GM21526 (cell line): Measurements from ENCODE around the gene COL4A2.

Experiments used
- ATAC-seq: cut with Tn5 transposase; IDR thresholded peaks from one replicate; pipeline ENCODE4 v1.9.1; 2021; ENCODE audit warnings: moderate library complexity; ENCODE audit not compliant: unreplicated experiment, low FRiP score

Gene COL4A2

GRCh38 chr13:110271313-110271712, 35.8 kb upstream of the COL4A2 start:
- no peak for ATAC-seq

DNA sequence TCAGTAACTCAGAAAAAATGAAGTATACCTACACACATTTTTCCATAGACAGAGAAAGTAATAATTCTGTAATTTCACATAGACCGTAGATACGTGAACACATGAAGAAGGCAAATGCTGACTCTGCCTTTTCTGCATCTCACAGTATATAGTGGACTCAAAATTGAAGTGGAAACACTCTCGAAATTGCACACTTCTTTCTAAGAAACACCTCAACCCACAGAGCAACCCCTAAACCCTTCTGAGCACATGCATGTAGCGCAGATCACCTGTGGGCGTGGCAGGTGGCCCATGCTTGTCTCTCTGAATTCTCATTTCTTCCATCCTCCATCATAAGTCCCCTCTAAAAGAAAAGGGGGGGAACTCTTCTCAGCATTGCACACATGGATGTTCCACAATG, 34.9 kb upstream of the COL4A2 start:
- no peak for ATAC-seq

DNA sequence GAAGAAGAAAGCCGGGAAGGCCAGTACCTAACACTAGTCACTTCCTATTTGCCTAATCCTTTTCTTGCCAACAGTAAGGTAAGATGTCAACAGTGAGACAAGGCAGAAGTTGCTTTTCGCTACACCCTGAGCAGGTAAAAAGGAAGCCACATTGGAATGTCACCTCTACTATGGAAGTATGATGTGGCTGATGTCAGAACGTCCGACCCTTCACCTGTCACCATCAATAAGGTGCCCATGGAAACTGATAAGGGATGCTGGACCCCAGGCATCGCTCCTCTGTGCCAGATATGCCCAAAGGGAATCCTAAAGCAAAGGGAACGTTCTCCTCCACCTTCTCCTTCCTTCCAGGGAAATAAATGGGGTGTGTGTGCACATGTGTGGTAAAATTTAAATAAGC, 34.4 kb upstream of the COL4A2 start:
- ATAC-seq, result no peak

- ATAC-seq, result no peak
These were observed 33.8 kb upstream of the COL4A2 start for GRCh38 chr13:110273254-110273653.

DNA sequence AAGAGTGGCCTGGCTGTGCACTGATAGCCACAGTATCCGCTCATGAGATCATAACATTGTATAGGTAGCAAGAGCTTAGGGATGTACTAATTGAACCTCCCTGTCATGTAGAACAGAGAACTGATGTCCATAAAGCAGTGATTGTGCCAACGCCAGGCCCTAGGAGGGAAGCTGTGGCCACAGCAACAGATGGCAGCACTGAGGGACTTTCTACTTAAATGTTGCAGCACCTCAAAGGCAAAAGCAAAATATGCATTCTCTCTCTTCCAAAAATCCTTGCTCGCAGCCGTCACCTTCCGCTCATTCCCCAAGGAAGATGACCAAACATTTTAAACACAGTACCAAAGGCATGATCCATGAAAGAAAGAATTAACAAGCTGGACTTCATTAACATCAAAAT, 32.4 kb upstream of the COL4A2 start:
- ATAC-seq, result no peak

DNA sequence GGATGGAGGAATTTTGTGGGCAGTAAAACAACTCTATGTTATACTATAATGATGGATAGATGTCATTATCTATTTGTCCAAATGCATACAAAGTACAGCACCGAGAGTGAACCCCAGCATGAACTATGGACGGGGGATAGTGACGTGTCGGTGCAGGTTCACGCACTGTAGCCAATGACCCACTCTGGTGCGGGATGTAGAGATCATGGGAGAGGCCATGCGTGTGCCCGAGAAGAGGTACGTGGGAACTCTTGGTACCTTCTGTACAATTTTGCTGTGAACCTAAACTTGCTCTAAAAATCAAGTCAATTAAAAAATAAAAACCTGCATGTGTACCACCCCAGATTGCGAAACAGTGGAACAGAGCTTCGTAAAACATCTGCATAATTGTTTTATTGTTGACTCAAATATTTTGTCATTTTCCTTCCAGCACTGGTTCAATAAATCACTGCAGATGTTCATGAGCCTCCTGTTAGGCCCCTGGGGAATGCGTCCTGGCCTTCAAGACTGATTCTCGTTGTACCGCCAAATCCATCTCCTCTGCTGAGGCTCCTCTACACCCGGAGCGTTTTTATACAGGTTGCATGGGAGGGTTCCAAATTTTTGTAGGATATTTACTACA, 31.0 kb upstream of the COL4A2 start:
- ATAC-seq, result no peak

DNA sequence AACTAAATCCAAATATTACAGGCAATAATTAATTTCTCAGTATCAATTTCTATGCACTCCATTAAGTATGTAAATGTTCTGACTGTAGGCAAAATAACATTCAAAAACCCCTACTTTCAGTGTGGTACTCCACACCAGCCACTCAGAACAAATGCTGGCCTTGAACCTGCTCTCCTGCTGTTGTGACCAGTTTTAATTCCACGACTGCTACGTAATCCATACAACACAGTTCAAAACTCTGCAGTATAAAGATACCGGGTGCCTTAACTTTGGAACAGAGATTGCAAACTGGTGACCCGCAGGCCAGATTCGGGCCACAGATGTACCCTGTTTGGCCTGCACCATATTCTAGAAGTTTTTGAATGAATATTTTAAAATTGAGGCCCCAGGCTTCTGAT, 30.5 kb upstream of the COL4A2 start:
- no peak for ATAC-seq

DNA sequence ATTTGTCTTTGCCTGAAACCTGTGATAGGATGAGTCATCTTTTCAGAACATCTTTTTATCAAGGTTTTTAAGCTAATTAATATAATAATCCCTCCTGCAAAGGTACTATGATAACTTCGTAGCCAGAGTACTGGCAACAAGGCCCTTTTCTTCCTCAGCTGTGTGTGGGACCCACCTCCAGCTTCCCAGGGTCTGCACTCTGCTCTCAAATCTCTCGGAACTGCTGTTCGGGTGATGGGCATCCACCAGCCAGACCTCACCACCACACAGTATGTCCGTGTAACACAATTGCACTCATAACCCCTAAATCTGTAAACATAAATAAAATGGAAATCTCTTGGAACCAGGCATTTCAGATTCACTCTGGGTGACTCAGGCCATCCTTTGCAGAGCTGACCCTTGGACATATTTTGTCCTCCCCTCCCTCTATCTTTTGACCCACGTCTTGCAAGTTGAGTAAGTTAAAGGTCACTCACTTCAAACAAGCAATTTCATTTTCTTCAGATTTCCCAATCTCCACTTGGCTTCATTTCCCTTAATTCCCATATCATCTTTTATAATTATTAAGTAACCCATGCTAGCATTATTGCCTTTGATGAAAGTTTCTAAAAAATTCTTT, 29.6 kb upstream of the COL4A2 start:
- ATAC-seq, result no peak

GRCh38 chr13:110278859-110279258, 28.2 kb upstream of the COL4A2 start:
- ATAC-seq, result no peak

- ATAC-seq, result no peak
These were observed 27.4 kb upstream of the COL4A2 start for GRCh38 chr13:110279684-110280083.

DNA sequence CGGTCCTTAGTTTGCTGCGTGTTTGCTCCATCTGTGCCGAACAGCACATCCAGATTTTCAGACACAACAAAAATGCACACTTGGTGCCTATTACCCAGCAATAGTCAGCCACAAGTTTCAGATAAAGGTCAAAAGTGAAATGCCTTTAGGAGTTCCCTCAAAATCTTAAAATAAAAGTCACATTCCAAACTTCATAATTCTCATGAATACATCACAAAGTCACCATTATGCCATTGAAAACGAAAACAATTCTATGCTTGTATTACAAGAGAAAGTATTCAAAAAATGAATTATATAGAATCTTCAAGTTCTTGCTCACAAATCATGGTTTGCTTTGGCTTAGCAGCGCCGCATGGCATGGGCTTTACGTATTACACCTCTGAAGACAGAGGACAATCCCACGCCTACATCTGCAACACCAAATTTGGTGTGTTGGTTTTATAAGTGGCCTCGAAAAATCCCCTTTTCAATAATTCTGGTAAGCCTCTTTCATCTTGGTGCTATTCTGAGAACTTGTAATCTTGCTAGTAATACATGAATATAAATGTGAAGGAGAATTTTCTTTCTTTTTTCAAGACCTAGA, 26.8 kb upstream of the COL4A2 start:
- no peak for ATAC-seq

GRCh38 chr13:110280985-110281688, 25.9 kb upstream of the COL4A2 start:
- no peak for ATAC-seq

DNA sequence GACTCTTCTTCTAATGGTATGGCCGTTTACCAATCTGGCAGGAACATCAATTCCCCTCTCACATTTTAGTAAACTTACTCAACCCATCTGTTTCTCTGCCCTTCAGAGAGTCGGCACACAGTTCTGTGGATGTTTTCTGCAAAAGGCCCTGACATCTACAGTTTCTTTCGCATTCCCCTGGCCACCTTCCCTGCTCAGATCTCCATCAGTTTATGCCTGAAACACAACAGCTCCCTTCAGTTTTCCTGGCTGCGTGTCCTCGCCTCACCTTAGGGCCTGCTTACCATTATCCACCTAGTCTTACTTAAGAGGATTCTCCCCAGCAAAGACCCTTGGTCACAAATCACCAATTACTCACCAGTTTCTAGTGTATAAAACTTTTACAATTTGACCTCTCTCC, 25.3 kb upstream of the COL4A2 start:
- ATAC-seq, result no peak

GRCh38 chr13:110282316-110282841, 24.7 kb upstream of the COL4A2 start:
- ATAC-seq, result no peak

- no peak for ATAC-seq
These were observed 23.2 kb upstream of the COL4A2 start for GRCh38 chr13:110283736-110284517.

- no peak for ATAC-seq
These were observed 22.2 kb upstream of the COL4A2 start for GRCh38 chr13:110284779-110285484.

- ATAC-seq, result no peak
These were observed 20.9 kb upstream of the COL4A2 start for GRCh38 chr13:110285991-110286832.

DNA sequence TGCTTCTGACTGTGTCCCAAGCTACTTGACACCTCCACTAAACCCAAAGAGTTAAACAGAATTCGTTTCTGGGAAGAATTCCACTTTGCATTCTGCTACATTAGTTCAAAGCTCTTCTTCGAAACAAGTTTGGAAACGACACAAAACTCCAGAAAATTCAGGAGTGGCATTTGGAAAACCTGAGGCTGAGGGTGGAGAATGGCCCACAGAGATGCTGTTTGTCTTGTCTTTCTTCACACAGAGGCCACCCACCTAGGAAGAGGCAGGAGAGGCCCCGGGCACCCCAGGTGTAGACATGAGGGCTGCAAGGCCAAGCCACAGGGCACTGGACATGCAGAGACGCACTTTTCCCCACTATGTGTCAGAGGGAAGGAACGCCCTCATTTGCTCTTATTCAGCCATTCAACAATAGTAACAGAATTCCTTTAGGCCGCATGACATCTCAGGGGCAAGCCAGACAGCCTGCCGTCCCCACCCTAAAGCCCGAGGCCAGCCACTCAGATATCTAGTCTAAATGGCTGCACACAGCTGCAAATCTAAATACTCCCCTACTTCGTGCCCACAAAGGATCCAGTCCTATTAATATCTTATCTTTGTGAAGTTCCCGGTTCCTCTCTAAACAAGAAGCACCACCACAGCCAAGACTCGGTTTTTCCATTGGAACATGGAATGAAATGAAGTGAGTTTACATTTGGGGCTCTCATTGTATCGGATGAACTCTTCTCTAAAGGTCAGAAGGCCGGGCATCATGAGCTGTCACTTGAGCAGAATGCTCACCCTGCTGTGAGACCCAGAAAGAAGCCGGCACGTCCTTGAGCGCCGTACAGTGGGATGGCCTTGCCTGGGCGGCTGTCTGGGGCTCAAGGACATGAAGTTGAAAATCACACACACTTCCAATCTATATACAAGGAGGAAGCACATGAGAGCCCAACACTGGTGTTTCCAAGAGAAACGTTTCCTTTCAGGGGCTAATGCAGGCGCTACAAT, 20.0 kb upstream of the COL4A2 start:
- no peak for ATAC-seq
